GM20000 (cell line): Measurements from ENCODE around the gene KCTD17.
A peak's percentile ranks its signal among the peaks of the same experiment; 100 is the strongest.

Experiments
- DNase-seq: peaks from one replicate; pipeline ENCODE4 v3.0.0; 2012; ENCODE audit warnings: low spot score
- CTCF ChIP-seq: IDR thresholded peaks from 2 replicates; pipeline ENCODE4 v1.5.1; 2012; ENCODE audit warnings: mild to moderate bottlenecking, control low read depth; ENCODE audit errors: extremely low read depth, missing control alignments

KCTD17 gene

DNA sequence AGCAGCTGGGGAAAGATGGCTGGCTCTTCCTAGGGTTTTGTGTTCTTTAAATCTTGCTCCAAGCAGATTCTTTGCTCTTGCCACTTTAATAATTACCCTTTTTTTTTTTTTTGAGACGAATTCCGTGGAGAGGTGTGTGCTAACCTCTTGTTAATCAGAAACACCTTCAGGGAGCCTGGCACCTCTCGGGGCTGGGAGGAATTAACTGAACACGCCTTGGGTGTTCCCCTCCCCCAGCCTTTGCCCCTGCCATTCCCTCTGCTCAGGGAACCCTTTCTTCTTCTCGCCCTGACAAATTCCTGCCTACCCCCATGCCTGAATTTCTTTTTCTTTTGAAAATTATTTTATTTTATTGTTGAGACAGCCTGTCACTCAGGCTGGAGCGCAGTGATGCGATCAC is 40.5 kb downstream of the KCTD17 start:
- no peak for TF ChIP-seq CTCF
- no peak for DNase-seq

- no peak for DNase-seq
- no peak for TF ChIP-seq CTCF
Observed at GRCh38 chr22:37092997-37093396, 41.5 kb downstream of the KCTD17 start.

DNA sequence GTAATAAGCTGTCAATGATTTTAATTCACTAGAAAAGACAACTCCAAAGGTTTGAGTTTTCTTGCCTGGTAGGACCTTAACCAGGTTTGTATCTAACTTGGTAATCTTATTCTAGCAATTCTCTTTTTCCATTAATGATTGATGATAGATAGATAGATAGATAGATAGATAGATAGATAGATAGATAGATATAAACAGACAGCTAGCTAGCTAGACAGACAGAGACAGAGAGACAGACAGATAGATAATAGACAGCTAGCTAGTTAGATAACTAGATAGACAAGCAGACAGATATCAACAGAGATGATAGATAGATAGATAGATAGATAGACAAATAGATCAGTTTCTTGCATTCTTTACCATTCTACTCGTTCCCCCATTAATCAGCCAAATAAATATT is 42.7 kb downstream of the KCTD17 start:
- DNase-seq = no peak
- TF ChIP-seq CTCF = no peak

GRCh38 chr22:37095113-37095512 is 43.6 kb downstream of the KCTD17 start:
- DNase-seq = no peak
- no peak for TF ChIP-seq CTCF

GRCh38 chr22:37097346-37097745 is 45.8 kb downstream of the KCTD17 start:
- DNase-seq = no peak
- TF ChIP-seq CTCF = no peak

- TF ChIP-seq CTCF = peak; percentile 26
Observed at GRCh38 chr22:37098976-37099591, 47.5 kb downstream of the KCTD17 start.

GRCh38 chr22:37100589-37101127 is 49.1 kb downstream of the KCTD17 start:
- TF ChIP-seq CTCF = no peak
- no peak for DNase-seq

More at GRCh38 chr22:37098976-37099591, 47.5 kb downstream of the KCTD17 start:
- DNase-seq = peak; percentile 59
